ENCODE measurements around the gene AFAP1L1. TPM values are rescaled to one million over a fixed set of nuclear protein-coding genes. Genes with fewer than 3 reads are reported as not detected.

The AFAP1L1 gene
- total and polyA plus RNA-seq, 12 donors, result 30.3 to 61.6 (median 43.5) TPM

GRCh38 chr5:149325894-149326293 is 54.2 kb downstream of the AFAP1L1 start:
- WGBS, 2 donors, result 89 to 93% methylated on average over 5 of the region's 5 CpGs
- ATAC-seq (no peak), DNase-seq (no peak)
- intact Hi-C loops (cut with DNase I), result no loop called here
- H3K4me3 ChIP-seq, result no peak overlapping the region
- H3K9me3 ChIP-seq, result no peaks in the 10 kb centered on the region
- H3K27ac ChIP-seq, result peak overlapping the region in 3 of 10 donors; percentile 10 to 52 (median 20)
- no peak for TF ChIP-seq CTCF (IDR thresholded peaks at IDR 0.05)
- H3K36me3 ChIP-seq, result peaks cover 0 to 100% (median 52%) of the 10 kb centered on the region in 9 donors
- H3K27me3 ChIP-seq, result no peaks in the 10 kb centered on the region
- peaks cover 3 to 42% (median 27%) of the 10 kb centered on the region in 9 donors for H3K4me1 ChIP-seq

- Histone ChIP-seq H3K9me3 (no peaks in the 10 kb centered on the region), H3K4me1 (peaks cover 0 to 34% (median 20%) of the 10 kb centered on the region in 9 donors), H3K4me3 (no peak overlapping the region), H3K27me3 (no peaks in the 10 kb centered on the region), H3K27ac (no peak overlapping the region), H3K36me3 (peaks cover 0 to 100% (median 50%) of the 10 kb centered on the region in 9 donors)
- intact Hi-C loops (cut with DNase I), result no loop called here
- TF ChIP-seq CTCF (IDR thresholded peaks at IDR 0.05), result no peak
- DNase-seq (no peak), ATAC-seq (no peak)
- 78 to 81% methylated on average over 3 of the region's 3 CpGs for WGBS, 2 donors
Observed at GRCh38 chr5:149326611-149327010, 55.0 kb downstream of the AFAP1L1 start.

GRCh38 chr5:149328177-149328576 is 56.5 kb downstream of the AFAP1L1 start:
- no peak for ATAC-seq
- DNase-seq, result no peak
- TF ChIP-seq CTCF (IDR thresholded peaks at IDR 0.05), result no peak
- Histone ChIP-seq H3K27ac (no peak overlapping the region), H3K36me3 (peaks cover 0 to 100% (median 57%) of the 10 kb centered on the region in 9 donors), H3K4me3 (no peak overlapping the region), H3K4me1 (peaks cover 0 to 22% (median 6%) of the 10 kb centered on the region in 9 donors), H3K27me3 (no peaks in the 10 kb centered on the region), H3K9me3 (no peaks in the 10 kb centered on the region)
- intact Hi-C loops (cut with DNase I), result no loop called here
- 94 to 96% methylated on average over 5 of the region's 5 CpGs for WGBS, 2 donors

GRCh38 chr5:149333711-149334443 is 62.2 kb downstream of the AFAP1L1 start:
- H3K9me3 ChIP-seq, result no peaks in the 10 kb centered on the region
- no peak for TF ChIP-seq CTCF (IDR thresholded peaks at IDR 0.05)
- H3K36me3 ChIP-seq, result peaks cover 0 to 100% (median 73%) of the 10 kb centered on the region in 9 donors
- no peaks in the 10 kb centered on the region for H3K27me3 ChIP-seq
- WGBS, 2 donors, result 72 to 76% methylated on average over 2 of the region's 2 CpGs
- no peak overlapping the region for H3K4me3 ChIP-seq
- DNase-seq (no peak), ATAC-seq (peak in 3 of 8 donors; percentile 30 to 70 (median 35))
- peak overlapping the region in 3 of 10 donors; percentile 25 to 26 (median 26) for H3K27ac ChIP-seq
- peaks cover 0 to 8% (median 0%) of the 10 kb centered on the region in 9 donors for H3K4me1 ChIP-seq
- intact Hi-C loops (cut with DNase I), result no loop called here
